Panc1 (cell line): ENCODE data around the gene LRRC45. TPM values are rescaled to one million over a fixed set of nuclear protein-coding genes. Genes with fewer than 3 reads are reported as not detected.

Source experiments
- ATAC-seq: fragments of 200-7000 bp; cut with Tn5 transposase; 2 replicates; pipeline ENCODE4 v1.9.1; 2020; ENCODE audit warnings: mild to moderate bottlenecking, moderate library complexity
- BruUV-seq: library from RNA; stranded (reverse); fragments of 400-500 nt; replicated peaks from 2 replicates; lab custom pipeline; 2021; lab: Mats Ljungman, UMichigan
- CTCF ChIA-PET: fragments of 300-600 bp; sonication (Branson Sonifier 250); formaldehyde crosslinking; loops from one replicate; lab custom pipeline; 2022; ENCODE audit warnings: antibody characterized with exemption; lab: Charles Lee
- POLR2A ChIA-PET: fragments of 300-600 bp; sonication (Branson Sonifier 250); formaldehyde crosslinking; loops from one replicate; lab custom pipeline; 2022; ENCODE audit warnings: antibody characterized with exemption; lab: Charles Lee
- DNase-seq: peaks from one replicate; pipeline ENCODE4 v3.0.0-alpha.2; 2010; ENCODE audit warnings: low read depth, low spot score
- H3K27ac ChIP-seq: 2 replicates; pipeline ENCODE4 v1.5.1; 2011; ENCODE audit warnings: mild to moderate bottlenecking, low read length, inconsistent platforms
- H3K27me3 ChIP-seq: fragments of 200-500 bp; sonication (Bioruptor generic); 2 replicates; pipeline ENCODE4 v1.6.0; 2014; ENCODE audit warnings: low read length, inconsistent platforms; ENCODE audit not compliant: control insufficient read depth, insufficient read depth
- H3K36me3 ChIP-seq: fragments of 200-500 bp; sonication (Bioruptor generic); 2 replicates; pipeline ENCODE4 v1.5.1; 2014; ENCODE audit warnings: inconsistent platforms, mild to moderate bottlenecking, low read length, moderate library complexity; ENCODE audit not compliant: control insufficient read depth, insufficient read depth
- H3K4me1 ChIP-seq: 2 replicates; pipeline ENCODE4 v1.5.1; 2011; ENCODE audit warnings: inconsistent platforms, mild to moderate bottlenecking, low read length, moderate library complexity; ENCODE audit not compliant: control insufficient read depth, insufficient read depth
- H3K4me3 ChIP-seq, 2 experiments: 2 replicates each; pipeline ENCODE4 v1.5.1; 2011 to 2012; ENCODE audit warnings: low read depth in 2 of 2, low read length in 2 of 2, mild to moderate bottlenecking in 2 of 2, inconsistent platforms in 1 of 2, moderate library complexity in 1 of 2
- H3K9me3 ChIP-seq: fragments of 200-500 bp; sonication (Bioruptor generic); 2 replicates; pipeline ENCODE4 v1.5.1; 2014; ENCODE audit warnings: low read depth, mild to moderate bottlenecking, inconsistent platforms, low read length, moderate library complexity; ENCODE audit not compliant: control insufficient read depth, insufficient read depth
- CTCF ChIP-seq: fragments of 450-650 bp; IDR thresholded peaks from 2 replicates; pipeline ENCODE4 v1.5.1; 2017; ENCODE audit warnings: mild to moderate bottlenecking
- POLR2AphosphoS5 ChIP-seq: IDR thresholded peaks from 2 replicates; pipeline ENCODE4 v1.6.1; 2012; ENCODE audit warnings: mild to moderate bottlenecking, low read depth, low read length, moderate library complexity
- SIN3A ChIP-seq: IDR thresholded peaks from 2 replicates; pipeline ENCODE4 v1.6.1; 2012; ENCODE audit warnings: low read depth, mild to moderate bottlenecking, low read length, moderate library complexity, borderline replicate concordance; ENCODE audit not compliant: insufficient read depth
- TCF7L2 ChIP-seq: IDR thresholded peaks from 2 replicates; pipeline ENCODE4 v1.6.1; 2011; ENCODE audit warnings: mild to moderate bottlenecking, low read depth, low read length, inconsistent platforms
- in situ Hi-C: cut with HindIII; loops from 2 replicates; pipeline ENCODE4 v1.10.0; 2016; ENCODE audit warnings: low sequenced_read_pairs, low pct_unique_long_range_greater_than_20kb
- intact Hi-C: fragments of 100-400 bp; cut with micrococcal nuclease; formaldehyde crosslinking; loops from one replicate; pipeline ENCODE4 v1.10.0; 2022; ENCODE audit not compliant: unreplicated experiment
- total RNA-seq: library from RNA; stranded (reverse); gene quantifications from one replicate; pipeline ENCODE4 v1.2.1, GENCODE V29; 2021; ENCODE audit not compliant: unreplicated experiment
- TF ChIP-seq, protein P1 (sequence below), 2 experiments: IDR thresholded peaks; 2 replicates each; pipeline ENCODE4 v1.6.1; 2011 to 2012; ENCODE audit warnings: low read depth in 2 of 2, control low read depth in 1 of 2, low read length in 1 of 2, mild to moderate bottlenecking in 1 of 2, moderate library complexity in 1 of 2; ENCODE audit not compliant: insufficient read depth in 1 of 2

The LRRC45 gene
- total RNA-seq, 1 experiment from 2014 or later: 29.9 TPM

GRCh38 chr17:81999587-81999975 lies 23.5 kb upstream of the LRRC45 start:
- TF ChIP-seq TCF7L2: no peak
- TF ChIP-seq CTCF: no peak
- TF ChIP-seq, protein P1, sequence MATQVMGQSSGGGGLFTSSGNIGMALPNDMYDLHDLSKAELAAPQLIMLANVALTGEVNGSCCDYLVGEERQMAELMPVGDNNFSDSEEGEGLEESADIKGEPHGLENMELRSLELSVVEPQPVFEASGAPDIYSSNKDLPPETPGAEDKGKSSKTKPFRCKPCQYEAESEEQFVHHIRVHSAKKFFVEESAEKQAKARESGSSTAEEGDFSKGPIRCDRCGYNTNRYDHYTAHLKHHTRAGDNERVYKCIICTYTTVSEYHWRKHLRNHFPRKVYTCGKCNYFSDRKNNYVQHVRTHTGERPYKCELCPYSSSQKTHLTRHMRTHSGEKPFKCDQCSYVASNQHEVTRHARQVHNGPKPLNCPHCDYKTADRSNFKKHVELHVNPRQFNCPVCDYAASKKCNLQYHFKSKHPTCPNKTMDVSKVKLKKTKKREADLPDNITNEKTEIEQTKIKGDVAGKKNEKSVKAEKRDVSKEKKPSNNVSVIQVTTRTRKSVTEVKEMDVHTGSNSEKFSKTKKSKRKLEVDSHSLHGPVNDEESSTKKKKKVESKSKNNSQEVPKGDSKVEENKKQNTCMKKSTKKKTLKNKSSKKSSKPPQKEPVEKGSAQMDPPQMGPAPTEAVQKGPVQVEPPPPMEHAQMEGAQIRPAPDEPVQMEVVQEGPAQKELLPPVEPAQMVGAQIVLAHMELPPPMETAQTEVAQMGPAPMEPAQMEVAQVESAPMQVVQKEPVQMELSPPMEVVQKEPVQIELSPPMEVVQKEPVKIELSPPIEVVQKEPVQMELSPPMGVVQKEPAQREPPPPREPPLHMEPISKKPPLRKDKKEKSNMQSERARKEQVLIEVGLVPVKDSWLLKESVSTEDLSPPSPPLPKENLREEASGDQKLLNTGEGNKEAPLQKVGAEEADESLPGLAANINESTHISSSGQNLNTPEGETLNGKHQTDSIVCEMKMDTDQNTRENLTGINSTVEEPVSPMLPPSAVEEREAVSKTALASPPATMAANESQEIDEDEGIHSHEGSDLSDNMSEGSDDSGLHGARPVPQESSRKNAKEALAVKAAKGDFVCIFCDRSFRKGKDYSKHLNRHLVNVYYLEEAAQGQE (IDR thresholded peaks at IDR 0.05; ENCODE audit: insufficient read depth in 1 of 2, low read depth in 2 of 2, low read length in 1 of 2): no peak
- no peak for TF ChIP-seq SIN3A
- no peak for TF ChIP-seq POLR2AphosphoS5

GRCh38 chr17:81999976-82000802 lies 22.9 kb upstream of the LRRC45 start:
- ChIA-PET CTCF (no interaction called here), POLR2A (no interaction called here)
- peaks cover 28% of the 10 kb centered on the region for H3K4me1 ChIP-seq
- DNase-seq (no peak), ATAC-seq (no peak)
- H3K9me3 ChIP-seq: no peaks in the 10 kb centered on the region
- H3K27ac ChIP-seq: no peak overlapping the region
- no peak overlapping the region for H3K4me3 ChIP-seq
- no peaks in the 10 kb centered on the region for H3K27me3 ChIP-seq
- intact Hi-C loops (no loop called here), in situ Hi-C loops (no loop called here)
- no TSS peak for BruUV-seq
- TF ChIP-seq POLR2AphosphoS5: no peak
- TF ChIP-seq SIN3A: no peak
- TF ChIP-seq, protein P1 (IDR thresholded peaks at IDR 0.05; ENCODE audit: insufficient read depth in 1 of 2, low read depth in 2 of 2, low read length in 1 of 2): no peak
- peak; percentile 50 for TF ChIP-seq TCF7L2
- TF ChIP-seq CTCF: no peak
- no peaks in the 10 kb centered on the region for H3K36me3 ChIP-seq

More at GRCh38 chr17:81999587-81999975, 23.5 kb upstream of the LRRC45 start:
- ChIA-PET CTCF (interaction anchor here (0.7 kb wide), 1 partner anchor 1761 kb away, joined by 5 read pairs; no protein-coding TSS in a partner anchor), POLR2A (no interaction called here)
- Histone ChIP-seq H3K36me3 (no peaks in the 10 kb centered on the region), H3K4me1 (peaks cover 22% of the 10 kb centered on the region), H3K9me3 (no peaks in the 10 kb centered on the region), H3K4me3 (no peak overlapping the region), H3K27me3 (no peaks in the 10 kb centered on the region), H3K27ac (no peak overlapping the region)
- intact Hi-C loops: no loop called here
- in situ Hi-C loops: no loop called here
- DNase-seq: no peak
- BruUV-seq: no TSS peak
- no peak for ATAC-seq
